Measurements from ENCODE around the gene ARL3.

Gene ARL3

DNA sequence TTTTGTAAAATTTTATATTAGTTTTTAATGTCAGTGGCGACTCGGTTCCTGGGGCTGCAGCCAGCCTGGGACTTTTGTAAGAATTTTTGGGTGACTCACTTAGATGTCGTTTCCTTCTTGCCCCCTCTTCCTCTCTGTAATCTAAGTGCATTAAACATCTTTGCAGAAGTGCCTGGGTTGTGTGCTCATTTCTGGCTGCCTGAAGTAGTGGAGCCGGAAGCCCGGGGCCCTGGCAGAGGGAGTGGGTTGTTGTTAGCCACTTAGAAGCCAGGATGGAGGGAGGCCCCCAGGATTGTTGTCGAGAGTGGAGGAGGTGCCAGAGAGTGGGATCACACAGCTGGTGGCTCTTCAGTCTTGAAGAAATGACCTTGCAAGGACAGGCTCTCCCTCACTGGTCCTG lies 80.9 kb downstream of the ARL3 start:
- DNase-seq, result no peak

DNA sequence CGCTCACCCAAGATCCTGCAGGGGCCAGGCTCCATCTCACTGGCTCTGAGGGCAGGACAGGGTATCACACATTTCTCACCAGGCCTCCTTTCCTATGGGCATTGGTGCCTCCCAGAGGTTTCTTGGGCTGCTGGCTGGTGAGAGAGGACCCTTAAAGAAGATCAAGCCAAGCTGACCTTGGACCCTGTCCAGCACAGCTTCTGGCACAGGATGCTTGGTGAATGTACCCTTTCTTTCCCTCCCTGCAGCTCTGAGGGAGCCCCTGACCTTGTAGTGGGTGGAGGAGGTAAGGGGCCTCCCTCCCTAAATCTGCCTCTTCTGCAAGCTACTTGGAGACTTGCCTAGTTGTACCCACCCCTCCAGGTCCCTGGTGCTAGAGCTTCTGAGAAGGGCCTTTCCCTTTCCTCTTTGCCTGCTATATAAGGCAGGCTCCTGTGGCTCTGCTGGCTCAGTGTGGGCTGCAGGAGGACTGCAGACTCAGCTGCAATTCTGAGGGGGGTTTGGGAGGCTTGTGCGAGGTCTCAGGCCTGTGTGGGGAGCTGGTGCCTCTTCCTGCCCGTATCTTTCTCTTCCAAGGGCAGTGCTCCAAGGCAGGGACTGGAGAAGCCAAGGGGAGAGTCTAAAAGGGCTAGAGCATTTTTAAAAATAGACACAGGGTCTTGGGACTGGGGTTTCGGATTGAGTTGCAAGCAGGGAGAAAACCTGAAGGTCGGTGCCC lies 81.6 kb downstream of the ARL3 start:
- DNase-seq, result no peak

GRCh38 chr10:102631525-102632393 lies 82.4 kb downstream of the ARL3 start:
- DNase-seq, result no peak

DNA sequence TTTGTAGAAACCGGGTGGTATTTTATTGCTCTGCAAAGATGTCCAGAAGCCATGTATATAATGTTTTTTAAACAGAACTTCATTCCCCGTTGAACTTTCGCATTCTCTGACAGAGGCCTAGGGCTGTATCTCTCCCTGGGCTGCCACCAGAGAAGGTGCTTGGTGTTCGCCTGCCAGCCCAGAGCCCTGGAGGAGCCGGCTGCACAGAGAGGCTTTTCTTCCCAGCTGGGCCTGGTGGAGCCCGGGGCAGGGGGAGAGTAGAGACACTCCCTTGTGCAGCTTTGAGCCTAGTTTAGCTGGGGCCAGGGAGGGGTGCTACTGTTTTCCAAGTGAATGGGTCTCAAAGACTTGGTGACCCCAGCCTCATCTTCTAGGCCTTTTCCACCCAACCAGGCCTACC lies 83.5 kb downstream of the ARL3 start:
- no peak for DNase-seq

DNA sequence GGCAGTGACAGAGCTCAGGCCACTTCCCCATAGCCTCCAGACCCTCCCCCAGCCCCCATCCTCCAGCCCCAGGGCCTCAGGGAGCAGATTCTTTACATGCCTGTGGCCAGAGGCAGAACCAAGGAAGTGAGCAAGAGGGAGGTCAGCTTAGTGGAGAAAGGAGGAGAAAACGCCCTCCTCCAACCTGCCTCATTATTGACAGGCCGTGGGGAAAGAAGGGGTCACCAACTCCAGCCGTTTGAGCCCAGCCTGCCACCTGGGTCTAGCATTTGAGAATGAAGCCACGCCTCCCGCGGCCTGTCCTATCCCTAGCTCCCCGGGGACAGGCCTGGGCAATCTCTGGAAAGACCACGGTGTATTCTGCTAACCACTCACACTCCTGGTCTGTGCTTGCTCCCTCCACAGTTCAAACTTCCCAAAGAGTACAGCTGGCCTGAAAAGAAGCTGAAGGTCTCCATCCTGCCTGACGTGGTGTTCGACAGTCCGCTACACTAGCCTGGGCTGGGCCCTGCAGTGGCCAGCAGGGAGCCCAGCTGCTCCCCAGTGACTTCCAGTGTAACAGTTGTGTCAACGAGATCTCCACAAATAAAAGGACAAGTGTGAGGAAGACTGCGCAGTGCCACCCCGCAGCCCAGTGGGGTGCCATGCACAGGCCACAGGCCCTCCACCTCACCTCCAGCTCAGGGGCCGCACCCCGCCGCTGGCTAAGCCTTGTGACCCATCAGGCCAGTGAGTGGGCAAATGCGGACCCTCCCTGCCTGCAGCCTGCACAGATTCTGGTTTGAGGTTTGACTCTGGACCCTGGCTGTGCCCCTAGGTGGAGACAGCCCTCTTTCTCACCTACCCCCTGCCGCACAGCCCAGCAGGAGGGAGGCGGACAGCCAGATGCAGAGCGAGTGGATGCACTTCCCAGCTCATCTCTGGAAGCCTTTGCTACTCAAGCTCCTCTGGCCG lies 84.3 kb downstream of the ARL3 start:
- no peak for DNase-seq

DNA sequence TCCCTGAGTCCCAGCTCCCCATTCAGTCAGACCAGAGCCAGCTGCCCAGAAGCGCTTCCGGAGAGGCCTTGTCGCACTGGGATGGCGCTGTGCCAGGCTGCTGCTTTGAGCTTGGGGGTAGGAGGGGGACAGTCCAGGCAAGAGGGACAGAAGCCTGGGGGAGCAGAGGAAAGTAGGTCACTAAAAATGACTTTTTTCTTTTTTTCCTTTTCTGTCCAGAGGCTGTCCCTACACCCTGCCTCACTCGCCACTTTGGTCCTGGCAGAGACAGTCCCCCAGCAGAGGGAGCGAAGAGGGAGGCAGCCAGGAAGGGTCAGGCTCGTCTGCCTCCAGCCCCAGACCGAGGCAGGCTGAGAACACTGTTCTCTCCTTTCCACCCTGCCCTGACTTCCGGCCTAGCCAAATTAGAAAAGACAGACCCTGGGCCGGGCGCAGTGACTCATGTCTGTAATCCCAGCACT lies 85.7 kb downstream of the ARL3 start:
- no peak for DNase-seq

GRCh38 chr10:102627736-102628293 lies 86.4 kb downstream of the ARL3 start:
- DNase-seq, result no peak

GRCh38 chr10:102627291-102627735 lies 86.9 kb downstream of the ARL3 start:
- DNase-seq, result no peak

- no peak for DNase-seq
Observed at GRCh38 chr10:102626026-102626685, 88.0 kb downstream of the ARL3 start.

DNA sequence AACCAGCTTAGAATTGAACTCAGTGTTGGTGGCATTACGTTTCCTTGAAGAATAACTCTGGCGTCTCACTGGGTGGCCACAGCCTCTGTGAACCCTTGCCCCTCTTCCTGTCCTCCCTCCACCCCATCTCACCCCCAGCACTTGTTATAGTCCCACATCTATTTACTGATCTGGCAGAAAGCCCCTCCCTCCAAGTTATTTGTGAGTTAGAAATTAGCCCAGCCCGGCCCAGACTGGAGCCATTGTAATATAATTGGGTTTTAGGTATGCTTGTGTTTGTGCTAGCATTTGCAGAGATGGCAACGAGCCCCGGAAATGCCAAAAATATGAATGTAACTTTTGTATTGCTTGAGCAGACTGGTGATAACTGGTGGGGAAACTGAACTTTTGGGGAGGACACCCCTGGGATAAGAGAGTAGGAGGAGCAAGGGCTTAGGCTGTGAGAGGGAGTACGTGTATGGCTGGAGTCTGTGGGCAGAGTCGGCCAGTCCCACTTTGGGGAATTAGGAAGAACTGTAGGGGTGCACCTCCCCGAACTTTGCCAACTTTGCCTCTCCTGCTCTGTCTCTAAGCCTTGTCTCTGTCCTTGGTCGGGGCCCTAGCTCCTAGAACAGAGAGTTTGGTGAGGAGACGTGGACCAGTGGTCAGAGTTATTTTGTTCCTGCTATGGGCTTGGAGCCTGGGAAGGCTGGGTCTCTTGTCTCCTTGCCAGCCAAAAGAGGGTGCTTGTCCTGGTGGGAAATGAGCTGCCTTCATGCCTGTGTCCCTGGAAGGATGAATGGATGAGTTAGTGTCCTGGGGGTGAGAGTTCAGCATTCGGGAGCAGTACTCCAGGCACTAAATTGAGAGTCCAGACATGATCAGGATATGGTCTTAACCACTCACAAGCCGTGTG lies 89.2 kb downstream of the ARL3 start:
- DNase-seq, result no peak

DNA sequence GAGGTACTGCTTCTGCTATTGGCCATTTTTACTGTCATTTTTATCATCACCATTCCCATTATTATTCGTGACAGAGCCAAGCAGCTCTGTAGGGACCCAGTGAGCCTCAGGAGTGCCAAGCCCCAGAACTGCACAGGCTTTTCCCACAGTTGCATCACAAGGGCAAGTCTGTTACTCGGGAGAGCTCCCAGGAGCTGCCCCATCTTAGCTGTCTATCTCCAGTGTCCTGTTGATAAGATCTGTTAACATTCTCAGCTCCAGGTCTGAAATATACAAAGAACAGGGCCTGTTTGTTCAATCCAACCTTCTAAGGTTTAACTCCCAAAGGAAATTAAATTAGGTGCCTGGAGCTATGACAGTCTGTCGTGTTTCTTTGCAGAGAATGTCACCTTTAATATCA lies 90.1 kb downstream of the ARL3 start:
- DNase-seq, result no peak
